ENCODE measurements around the gene TAS2R9.

DNA sequence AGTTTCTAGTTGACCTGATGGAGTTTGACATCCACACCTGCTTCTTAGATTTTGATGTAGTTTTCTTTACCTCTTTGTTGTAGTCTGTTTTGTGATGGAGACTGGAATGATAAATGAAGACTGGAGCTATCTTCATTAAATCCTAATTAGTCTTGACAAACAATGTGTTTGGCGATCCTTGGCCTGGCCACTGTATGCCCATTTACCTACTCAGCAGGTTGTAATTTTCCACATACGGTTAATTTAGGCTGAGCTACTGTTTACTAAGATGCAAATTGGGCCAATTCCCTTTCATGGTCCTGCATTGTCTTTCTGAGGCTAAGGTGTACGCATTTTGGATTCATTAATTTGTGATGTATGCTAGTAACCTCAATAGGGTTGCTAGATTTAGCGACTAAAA is 7.4 kb downstream of the TAS2R9 start, which contains the start of gene TAS2R7:
- TF ChIP-seq, protein P1, sequence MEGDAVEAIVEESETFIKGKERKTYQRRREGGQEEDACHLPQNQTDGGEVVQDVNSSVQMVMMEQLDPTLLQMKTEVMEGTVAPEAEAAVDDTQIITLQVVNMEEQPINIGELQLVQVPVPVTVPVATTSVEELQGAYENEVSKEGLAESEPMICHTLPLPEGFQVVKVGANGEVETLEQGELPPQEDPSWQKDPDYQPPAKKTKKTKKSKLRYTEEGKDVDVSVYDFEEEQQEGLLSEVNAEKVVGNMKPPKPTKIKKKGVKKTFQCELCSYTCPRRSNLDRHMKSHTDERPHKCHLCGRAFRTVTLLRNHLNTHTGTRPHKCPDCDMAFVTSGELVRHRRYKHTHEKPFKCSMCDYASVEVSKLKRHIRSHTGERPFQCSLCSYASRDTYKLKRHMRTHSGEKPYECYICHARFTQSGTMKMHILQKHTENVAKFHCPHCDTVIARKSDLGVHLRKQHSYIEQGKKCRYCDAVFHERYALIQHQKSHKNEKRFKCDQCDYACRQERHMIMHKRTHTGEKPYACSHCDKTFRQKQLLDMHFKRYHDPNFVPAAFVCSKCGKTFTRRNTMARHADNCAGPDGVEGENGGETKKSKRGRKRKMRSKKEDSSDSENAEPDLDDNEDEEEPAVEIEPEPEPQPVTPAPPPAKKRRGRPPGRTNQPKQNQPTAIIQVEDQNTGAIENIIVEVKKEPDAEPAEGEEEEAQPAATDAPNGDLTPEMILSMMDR (IDR thresholded peaks at IDR 0.05) = no peak
- no peak for TF ChIP-seq POLR2A (IDR thresholded peaks at IDR 0.05)
